ENCODE data around the gene DEFB113. TPM values are rescaled to one million over a fixed set of nuclear protein-coding genes. Genes with fewer than 3 reads are reported as not detected.

The DEFB113 gene
- total RNA-seq, 6 experiments from 2014 or later, result not detected

GRCh38 chr6:49919935-49920644 lies 49.3 kb downstream of the DEFB113 start:
- peaks cover 2% of the 10 kb centered on the region; the same call in 1 of the 2 replicates for H3K27me3 Mint-ChIP-seq (ENCODE audit: insufficient read depth)
- no peaks in the 10 kb centered on the region for H3K36me3 Mint-ChIP-seq (ENCODE audit: low read depth)
- no peak for TF ChIP-seq CTCF (IDR thresholded peaks at IDR 0.05)
- H3K9me3 Mint-ChIP-seq, result peaks cover 37% of the 10 kb centered on the region
- H3K4me1 Mint-ChIP-seq (ENCODE audit: low read depth), result no peaks in the 10 kb centered on the region
- H3K27ac Mint-ChIP-seq, result no peak overlapping the region
- DNase-seq, result no peak
- no peak overlapping the region for H3K4me3 Mint-ChIP-seq

GRCh38 chr6:49919261-49919660 lies 50.2 kb downstream of the DEFB113 start:
- Mint-ChIP-seq H3K36me3 (ENCODE audit: low read depth) (no peaks in the 10 kb centered on the region), H3K4me1 (ENCODE audit: low read depth) (no peaks in the 10 kb centered on the region), H3K27me3 (ENCODE audit: insufficient read depth) (peaks cover 2% of the 10 kb centered on the region; the same call in 1 of the 2 replicates), H3K9me3 (peaks cover 39% of the 10 kb centered on the region), H3K27ac (no peak overlapping the region), H3K4me3 (no peak overlapping the region)
- TF ChIP-seq CTCF (IDR thresholded peaks at IDR 0.05), result no peak
- no peak for DNase-seq

GRCh38 chr6:49918787-49919186 lies 50.6 kb downstream of the DEFB113 start:
- Mint-ChIP-seq H3K27ac (no peak overlapping the region), H3K36me3 (ENCODE audit: low read depth) (no peaks in the 10 kb centered on the region), H3K9me3 (peaks cover 39% of the 10 kb centered on the region), H3K27me3 (ENCODE audit: insufficient read depth) (peaks cover 2% of the 10 kb centered on the region; the same call in 1 of the 2 replicates), H3K4me3 (no peak overlapping the region), H3K4me1 (ENCODE audit: low read depth) (no peaks in the 10 kb centered on the region)
- no peak for TF ChIP-seq CTCF (IDR thresholded peaks at IDR 0.05)
- DNase-seq, result no peak

Other genes with a start within 250 kb of the DEFB113 start
- gene CRISP3, start 225.2 kb downstream of the DEFB113 start, total RNA-seq (2021; fragmentation: NEBNext Ultra II Directional; extraction: Animal tissue kit (Norgen Biotek cat#: 25700)), result not detected
- gene PGK2, start 182.3 kb downstream of the DEFB113 start, total RNA-seq (2021; fragmentation: NEBNext Ultra II Directional; extraction: Animal tissue kit (Norgen Biotek cat#: 25700)), result not detected
- not detected for gene CRISP1, start 103.1 kb downstream of the DEFB113 start, total RNA-seq (2021; fragmentation: NEBNext Ultra II Directional; extraction: Animal tissue kit (Norgen Biotek cat#: 25700))
- not detected for gene DEFB114, start 5.5 kb downstream of the DEFB113 start, total RNA-seq (2021; fragmentation: NEBNext Ultra II Directional; extraction: Animal tissue kit (Norgen Biotek cat#: 25700))
- not detected for gene DEFB110, start 52.4 kb upstream of the DEFB113 start, total RNA-seq (2021; fragmentation: NEBNext Ultra II Directional; extraction: Animal tissue kit (Norgen Biotek cat#: 25700))
- gene DEFB112, start 80.3 kb upstream of the DEFB113 start, total RNA-seq (2021; fragmentation: NEBNext Ultra II Directional; extraction: Animal tissue kit (Norgen Biotek cat#: 25700)), result not detected